WI38 (cell line): ENCODE data around the gene PTCHD1.

Source experiments
- H3K4me3 ChIP-seq: 2 replicates; pipeline ENCODE4 v1.5.1; 2011; ENCODE audit warnings: low read depth, mild to moderate bottlenecking, control low read depth, low read length
- TF ChIP-seq, protein P1 (sequence below): IDR thresholded peaks from 2 replicates; pipeline ENCODE4 v1.5.1; 2012; ENCODE audit warnings: low read depth, mild to moderate bottlenecking, control low read depth, low read length

The PTCHD1 gene

DNA sequence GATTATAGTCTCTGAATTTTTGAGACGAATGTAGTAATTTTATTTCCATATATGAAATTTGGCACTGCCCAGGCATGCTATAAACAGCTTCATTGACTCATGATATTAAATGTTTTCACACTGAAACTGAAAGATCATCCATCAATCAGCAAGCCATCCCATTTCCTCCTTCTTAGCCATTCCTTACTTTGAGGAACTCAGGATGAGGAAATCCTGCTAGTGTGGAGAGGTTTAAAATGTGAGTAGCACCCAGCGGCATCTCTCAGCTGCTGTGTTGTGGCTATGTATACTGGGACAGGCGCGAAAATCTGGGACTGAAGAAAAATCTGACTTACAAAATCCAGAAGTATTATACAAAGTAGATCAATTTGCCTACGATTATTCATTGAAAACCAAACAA, 52.1 kb downstream of the PTCHD1 start:
- TF ChIP-seq, protein P1, sequence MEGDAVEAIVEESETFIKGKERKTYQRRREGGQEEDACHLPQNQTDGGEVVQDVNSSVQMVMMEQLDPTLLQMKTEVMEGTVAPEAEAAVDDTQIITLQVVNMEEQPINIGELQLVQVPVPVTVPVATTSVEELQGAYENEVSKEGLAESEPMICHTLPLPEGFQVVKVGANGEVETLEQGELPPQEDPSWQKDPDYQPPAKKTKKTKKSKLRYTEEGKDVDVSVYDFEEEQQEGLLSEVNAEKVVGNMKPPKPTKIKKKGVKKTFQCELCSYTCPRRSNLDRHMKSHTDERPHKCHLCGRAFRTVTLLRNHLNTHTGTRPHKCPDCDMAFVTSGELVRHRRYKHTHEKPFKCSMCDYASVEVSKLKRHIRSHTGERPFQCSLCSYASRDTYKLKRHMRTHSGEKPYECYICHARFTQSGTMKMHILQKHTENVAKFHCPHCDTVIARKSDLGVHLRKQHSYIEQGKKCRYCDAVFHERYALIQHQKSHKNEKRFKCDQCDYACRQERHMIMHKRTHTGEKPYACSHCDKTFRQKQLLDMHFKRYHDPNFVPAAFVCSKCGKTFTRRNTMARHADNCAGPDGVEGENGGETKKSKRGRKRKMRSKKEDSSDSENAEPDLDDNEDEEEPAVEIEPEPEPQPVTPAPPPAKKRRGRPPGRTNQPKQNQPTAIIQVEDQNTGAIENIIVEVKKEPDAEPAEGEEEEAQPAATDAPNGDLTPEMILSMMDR = no peak
- H3K4me3 ChIP-seq = no peak overlapping the region

GRCh38 chrX:23387550-23388184, 53.0 kb downstream of the PTCHD1 start:
- TF ChIP-seq, protein P1 = no peak

DNA sequence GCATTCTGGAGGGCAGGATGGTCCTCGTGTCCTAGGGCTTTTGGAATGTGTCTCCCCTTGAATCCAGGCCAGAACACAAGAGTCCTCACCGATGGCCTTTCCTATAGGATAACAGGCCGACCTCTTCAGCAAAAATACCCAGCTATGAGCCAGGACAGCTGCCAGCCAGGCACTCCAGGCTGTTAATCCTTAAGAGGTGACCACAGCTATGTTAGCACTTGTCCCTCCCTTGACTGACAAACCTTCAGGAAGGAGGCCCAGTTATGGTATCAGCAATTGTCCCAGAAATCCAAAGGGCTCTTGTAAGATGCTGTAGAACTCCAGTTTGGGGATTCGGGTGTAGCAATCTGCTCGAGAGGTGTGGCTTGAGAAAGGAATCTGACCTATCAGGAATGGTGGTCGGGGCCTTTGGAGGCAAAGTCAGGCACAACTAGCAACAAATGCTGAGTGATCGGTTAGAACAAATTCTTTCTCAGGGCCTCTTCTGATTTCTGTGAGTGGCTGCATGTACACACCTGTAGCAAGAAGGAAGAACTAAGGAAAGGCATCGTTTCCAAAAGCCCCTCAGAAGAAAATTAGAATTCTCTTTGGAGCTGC, 54.6 kb downstream of the PTCHD1 start:
- H3K4me3 ChIP-seq = no peak overlapping the region
- TF ChIP-seq, protein P1 = no peak

More at GRCh38 chrX:23387550-23388184, 53.0 kb downstream of the PTCHD1 start:
- no peak overlapping the region for H3K4me3 ChIP-seq

- no peak overlapping the region for H3K4me3 ChIP-seq
- TF ChIP-seq, protein P1 = no peak
Measured at GRCh38 chrX:23390979-23391378, 56.3 kb downstream of the PTCHD1 start.

DNA sequence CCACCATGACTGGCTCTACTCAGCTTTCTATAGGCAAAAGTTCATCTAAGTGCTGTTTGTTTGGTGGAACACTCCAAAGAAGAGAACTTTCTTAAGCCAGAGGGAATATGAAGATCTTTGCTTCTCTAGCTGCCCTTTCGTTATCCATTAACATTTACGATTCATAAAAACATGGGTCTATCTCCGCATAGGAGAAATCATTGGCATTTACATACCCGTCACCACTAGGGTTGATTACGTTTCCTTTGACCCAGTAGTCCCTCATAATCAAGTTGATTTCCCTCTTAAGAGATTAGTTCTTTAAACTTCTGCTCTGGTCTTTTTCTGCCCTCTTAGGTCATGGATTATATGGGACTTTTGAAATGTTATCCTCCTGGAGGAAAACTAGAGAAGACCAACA, 57.5 kb downstream of the PTCHD1 start:
- TF ChIP-seq, protein P1 = no peak
- no peak overlapping the region for H3K4me3 ChIP-seq

- no peak overlapping the region for H3K4me3 ChIP-seq
- TF ChIP-seq, protein P1 = no peak
Measured at GRCh38 chrX:23394421-23394820, 59.8 kb downstream of the PTCHD1 start.

GRCh38 chrX:23396263-23396662, 61.6 kb downstream of the PTCHD1 start:
- H3K4me3 ChIP-seq = no peak overlapping the region
- TF ChIP-seq, protein P1 = no peak
